ENCODE results near the gene MSL1. TPM values are rescaled to one million over a fixed set of nuclear protein-coding genes. Genes with fewer than 3 reads are reported as not detected.

The MSL1 gene
- total RNA-seq, 1 donor from 2014 or later, result 29.9 TPM

- DNase-seq (ENCODE audit: low read depth, low spot score), result no peak
These were observed 52.0 kb downstream of the MSL1 start for GRCh38 chr17:40173778-40174135.

- no peak for DNase-seq (ENCODE audit: low read depth, low spot score)
These were observed 52.7 kb downstream of the MSL1 start for GRCh38 chr17:40174514-40174913.

DNA sequence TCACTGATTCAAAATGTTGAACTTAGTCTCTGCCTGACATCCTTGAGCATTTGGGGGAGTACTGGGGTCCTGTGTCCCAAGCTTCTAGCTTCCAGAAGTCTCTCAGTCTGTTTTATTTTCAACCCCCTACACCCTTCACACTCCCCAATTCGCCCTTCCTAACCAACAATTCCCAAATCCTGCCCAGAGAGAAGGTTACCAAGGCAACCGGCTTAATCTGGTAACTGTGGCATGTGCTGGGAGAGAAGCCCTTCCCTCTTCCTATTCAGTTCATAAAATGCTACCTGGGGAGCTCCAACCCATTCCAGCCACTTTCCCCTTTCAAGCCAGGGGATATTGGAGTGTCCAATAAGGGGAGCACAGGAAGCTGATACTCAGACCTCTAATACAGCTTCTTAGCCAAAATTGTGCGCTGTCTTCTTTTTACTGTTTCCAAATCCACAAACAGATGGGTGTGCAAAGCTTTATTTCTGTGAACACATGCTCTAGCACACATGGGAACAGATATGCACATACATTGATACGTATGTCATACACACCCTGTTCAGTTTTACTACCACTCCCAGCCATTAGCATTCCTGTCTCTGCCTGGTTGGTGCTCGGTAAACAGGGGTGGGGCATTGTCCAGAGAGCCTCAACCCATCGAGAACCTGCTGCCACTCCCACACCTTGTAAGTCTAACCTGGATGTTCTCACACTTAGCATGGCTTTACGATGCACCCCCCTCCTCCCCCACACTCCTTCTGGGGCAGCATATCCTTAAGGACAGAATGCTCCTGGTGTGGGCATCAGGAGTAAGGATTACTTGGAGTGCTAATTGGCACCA is 54.4 kb downstream of the MSL1 start:
- no peak for DNase-seq (ENCODE audit: low read depth, low spot score)

GRCh38 chr17:40176754-40177110 is 55.0 kb downstream of the MSL1 start:
- DNase-seq (ENCODE audit: low read depth, low spot score), result no peak

DNA sequence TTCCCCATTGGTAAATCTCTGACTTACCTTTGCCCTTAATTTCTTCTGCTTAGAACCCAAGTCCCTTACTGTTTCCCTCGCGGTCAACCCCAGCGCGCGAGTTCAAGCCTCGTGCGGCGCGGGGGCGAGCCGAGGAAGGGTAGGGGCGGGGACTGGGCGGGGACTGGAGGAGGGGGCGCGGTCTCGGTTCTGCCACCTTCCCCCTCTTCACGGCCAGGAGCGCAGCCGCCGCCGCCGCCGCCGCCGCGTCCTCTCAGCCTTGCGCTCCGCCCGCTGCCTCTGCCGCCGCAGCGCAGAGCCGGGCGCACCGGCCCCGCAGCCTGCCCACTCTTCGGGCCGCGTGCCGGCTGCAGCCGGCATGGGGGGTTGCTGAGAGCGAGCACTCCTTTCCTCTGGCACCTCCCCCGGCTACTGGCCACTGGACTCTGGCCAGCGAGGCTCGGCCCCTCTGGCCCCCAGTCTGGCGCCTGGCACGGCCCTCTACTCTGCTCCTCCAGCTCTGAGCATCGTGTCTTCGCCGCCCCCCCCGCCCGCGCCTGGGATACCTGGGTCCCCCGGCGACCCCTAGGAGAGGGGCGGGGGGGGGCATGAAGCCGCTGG is 55.6 kb downstream of the MSL1 start, which contains the start of gene RAPGEFL1:
Gene RAPGEFL1, plus strand, starts transcription at position 196 of the 600 bp plus-strand sequence. Its CDS starts 392 bp downstream, at position 588.
- no peak for DNase-seq (ENCODE audit: low read depth, low spot score)

DNA sequence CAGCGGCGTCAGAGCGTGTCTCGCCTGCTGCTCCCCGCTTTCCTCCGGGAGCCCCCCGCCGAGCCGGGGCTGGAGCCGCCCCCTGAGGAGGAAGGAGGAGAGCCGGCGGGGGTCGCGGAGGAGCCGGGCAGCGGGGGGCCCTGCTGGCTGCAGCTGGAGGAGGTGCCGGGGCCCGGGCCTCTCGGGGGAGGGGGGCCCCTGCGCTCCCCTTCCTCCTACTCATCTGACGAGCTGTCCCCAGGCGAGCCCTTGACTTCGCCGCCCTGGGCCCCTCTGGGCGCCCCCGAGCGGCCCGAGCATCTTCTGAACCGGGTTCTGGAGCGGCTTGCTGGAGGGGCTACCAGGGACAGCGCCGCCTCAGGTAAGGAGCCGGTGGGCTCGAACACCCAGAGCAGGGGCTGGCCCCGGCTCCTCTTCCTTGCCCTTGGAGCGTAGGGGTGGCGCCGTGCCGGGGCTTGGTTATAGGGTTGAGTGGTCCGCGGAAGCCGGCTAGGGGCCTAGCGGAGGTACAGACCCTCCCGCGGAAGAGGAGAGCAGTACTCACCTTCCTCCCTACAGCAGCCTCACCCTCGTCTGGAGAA is 56.3 kb downstream of the MSL1 start:
- no peak for DNase-seq (ENCODE audit: low read depth, low spot score)

DNA sequence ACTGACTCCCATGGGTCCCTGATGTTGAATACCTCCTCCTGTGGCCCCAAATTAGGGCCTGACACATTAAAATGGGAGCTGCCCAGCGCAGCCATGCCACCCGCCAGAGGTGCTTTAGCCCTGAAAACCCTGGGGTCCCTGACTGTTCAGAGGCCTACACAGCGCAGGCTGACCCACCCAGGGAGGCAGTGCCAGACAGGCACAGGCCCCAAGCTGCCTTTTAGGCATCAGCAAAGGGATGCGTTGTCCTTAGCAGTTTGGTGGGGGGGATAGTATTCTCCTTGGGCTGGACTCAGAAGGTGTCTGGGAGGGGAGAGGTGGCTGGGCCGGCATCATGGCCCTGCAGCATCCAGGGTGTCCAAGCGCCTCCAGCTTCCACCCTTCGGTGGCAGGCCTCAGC is 56.9 kb downstream of the MSL1 start:
- DNase-seq (ENCODE audit: low read depth, low spot score), result no peak

DNA sequence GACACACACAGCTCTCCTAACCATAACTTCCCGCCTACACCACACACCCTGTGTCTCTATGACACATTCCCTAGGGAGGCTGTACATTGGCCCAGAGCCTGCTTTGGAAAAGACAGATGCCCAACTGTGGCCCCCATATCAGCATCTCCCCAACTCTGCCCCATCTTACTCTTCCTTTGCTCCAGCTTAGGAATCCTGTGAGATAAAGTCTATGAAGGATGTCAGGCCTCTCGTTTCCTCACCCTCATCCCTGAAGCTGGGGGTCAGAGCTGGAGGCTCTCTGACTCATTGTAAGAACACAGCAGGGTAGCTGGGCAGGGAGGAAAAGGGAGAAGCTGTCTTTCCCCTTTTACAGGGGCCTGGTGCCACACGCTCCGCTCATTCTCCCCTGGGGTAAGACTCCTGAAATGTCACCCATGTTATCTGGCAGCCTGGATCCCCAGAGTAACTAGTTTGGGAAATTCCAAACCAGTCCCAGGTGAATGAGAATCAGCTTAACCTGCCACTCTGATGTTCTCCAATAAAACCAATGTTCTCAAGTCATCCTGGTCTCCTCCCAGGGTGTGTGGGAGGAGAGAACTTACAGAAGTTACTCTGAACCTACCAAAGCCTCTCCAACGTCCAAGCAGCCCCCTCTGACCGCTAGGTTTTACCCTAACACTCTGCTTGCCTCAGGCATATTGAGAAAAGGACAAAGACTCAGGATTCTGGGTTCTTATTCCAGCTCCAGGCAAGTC is 58.3 kb downstream of the MSL1 start:
- DNase-seq (ENCODE audit: low read depth, low spot score), result no peak

- no peak for DNase-seq (ENCODE audit: low read depth, low spot score)
These were observed 58.9 kb downstream of the MSL1 start for GRCh38 chr17:40180694-40181093.

DNA sequence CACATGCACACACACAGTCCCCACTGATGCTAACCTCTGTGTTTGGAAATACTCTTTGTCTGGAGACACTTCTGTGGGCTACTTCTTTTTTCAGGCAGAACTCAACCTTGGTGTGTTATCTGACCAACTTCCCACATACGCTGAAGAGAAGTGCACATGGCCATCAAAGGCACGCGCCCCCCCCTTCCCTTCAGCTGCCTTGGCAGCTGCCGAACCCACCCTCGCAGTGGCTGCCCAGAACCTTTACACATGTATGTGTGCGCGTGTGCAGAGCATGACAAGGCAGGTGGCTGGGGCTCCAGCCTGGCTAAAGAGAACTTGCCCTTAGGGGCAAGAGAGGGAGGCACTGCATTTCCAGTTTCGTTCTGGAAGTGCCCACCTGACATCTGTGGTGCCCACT is 59.4 kb downstream of the MSL1 start:
- no peak for DNase-seq (ENCODE audit: low read depth, low spot score)

DNA sequence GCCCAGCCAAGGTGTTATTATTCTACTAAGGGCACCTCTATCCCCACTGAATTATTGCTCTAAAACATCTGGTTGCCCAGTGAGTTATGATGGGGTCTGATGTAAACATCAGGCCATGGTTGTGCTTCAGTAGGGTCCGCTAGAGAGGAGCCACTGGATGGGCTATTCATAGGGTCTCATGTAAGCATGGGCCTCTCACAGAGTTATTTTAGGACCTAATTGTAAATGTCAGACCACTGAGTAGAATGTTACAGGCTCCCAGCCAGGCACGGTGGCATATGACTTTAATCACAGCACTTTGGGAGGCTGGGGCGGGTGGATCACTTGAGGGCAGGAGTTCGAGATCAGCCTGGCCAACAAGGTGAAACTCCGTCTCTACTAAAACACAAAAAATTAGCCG is 60.8 kb downstream of the MSL1 start:
- DNase-seq (ENCODE audit: low read depth, low spot score), result no peak

Other genes starting within 250 kb of the MSL1 start
- gene GSDMB, start 203.3 kb upstream of the MSL1 start, total RNA-seq, result 2.2 and 3.1 TPM in 2 replicates
- 25.7 and 26.6 TPM in 2 replicates for gene ORMDL3, start 194.4 kb upstream of the MSL1 start, total RNA-seq
- not detected in 2 replicates for gene LRRC3C, start 194.2 kb upstream of the MSL1 start, total RNA-seq
- not detected in 2 replicates for gene GSDMA, start 159.0 kb upstream of the MSL1 start, total RNA-seq
- gene PSMD3, start 141.2 kb upstream of the MSL1 start, total RNA-seq, result 138 and 151 TPM in 2 replicates
- 0.92 and 1.8 TPM in 2 replicates for gene CSF3, start 106.5 kb upstream of the MSL1 start, total RNA-seq
- gene MED24, start 67.6 kb upstream of the MSL1 start, total RNA-seq, result 38.7 and 71.2 TPM in 2 replicates
- gene THRA, start 59.0 kb upstream of the MSL1 start, total RNA-seq, result 14.2 and 26.4 TPM in 2 replicates
- gene NR1D1, start 21.4 kb upstream of the MSL1 start, total RNA-seq, result 0.73 and 0.78 TPM in 2 replicates
- 23.8 and 28.7 TPM in 2 replicates for gene CASC3, start 18.6 kb downstream of the MSL1 start, total RNA-seq
- gene RAPGEFL1, start 55.5 kb downstream of the MSL1 start, total RNA-seq, result 0.46 and 0.99 TPM in 2 replicates
- gene WIPF2, start 97.3 kb downstream of the MSL1 start, total RNA-seq, result 6.3 and 6.6 TPM in 2 replicates
- 25.5 and 41.3 TPM in 2 replicates for gene CDC6, start 165.9 kb downstream of the MSL1 start, total RNA-seq
- gene RARA, start 187.2 kb downstream of the MSL1 start, total RNA-seq, result 8.7 and 9.2 TPM in 2 replicates
- 0.20 and 0.35 TPM in 2 replicates for gene GJD3, start 242.8 kb downstream of the MSL1 start, total RNA-seq

All from pulmonary artery endothelial cell (primary cell).